SK-N-SH (cell line): ENCODE results near the gene ANAPC16.

Source experiments
- CTCF ChIP-seq: fragments of 200-600 bp; sonication (generic); IDR thresholded peaks from 2 replicates; pipeline ENCODE4 v1.6.1; 2017; ENCODE audit warnings: antibody characterized with exemption, mild to moderate bottlenecking, moderate library complexity
- EP300 ChIP-seq, 2 experiments: IDR thresholded peaks; 2 replicates each; pipeline versions ENCODE4 v1.4.0 to v1.6.1; 2012; ENCODE audit warnings: borderline replicate concordance in 1 of 2, low read depth in 1 of 2, low read length in 1 of 2
- MAX ChIP-seq: IDR thresholded peaks from 2 replicates; pipeline ENCODE4 v1.4.0; 2012; ENCODE audit warnings: low read depth
- POLR2AphosphoS5 ChIP-seq: IDR thresholded peaks from 2 replicates; pipeline ENCODE4 v1.6.1; 2012; ENCODE audit warnings: low read depth, low read length
- SMC3 ChIP-seq: IDR thresholded peaks from 2 replicates; pipeline ENCODE4 v1.6.1; 2012; ENCODE audit warnings: low read depth, low read length, improper control_type of control experiment
- TCF12 ChIP-seq: IDR thresholded peaks from 2 replicates; pipeline ENCODE4 v1.4.0; 2012

- no peak for TF ChIP-seq CTCF
- TF ChIP-seq SMC3: no peak
- TF ChIP-seq TCF12: no peak
- no peak for TF ChIP-seq EP300 (IDR thresholded peaks at IDR 0.05; ENCODE audit: borderline replicate concordance in 1 of 2, low read depth in 1 of 2, low read length in 1 of 2)
- no peak for TF ChIP-seq MAX
- no peak for TF ChIP-seq POLR2AphosphoS5
Observed at GRCh38 chr10:72200883-72201282, 14.9 kb upstream of the ANAPC16 start.
